ENCODE measurements around the gene IGFBP6. TPM values are rescaled to one million over a fixed set of nuclear protein-coding genes. Genes with fewer than 3 reads are reported as not detected.
A peak's percentile ranks its signal among the peaks of the same experiment; 100 is the strongest.

Gene IGFBP6
- total RNA-seq, 1 experiment from 2014 or later, result 6.4 TPM

DNA sequence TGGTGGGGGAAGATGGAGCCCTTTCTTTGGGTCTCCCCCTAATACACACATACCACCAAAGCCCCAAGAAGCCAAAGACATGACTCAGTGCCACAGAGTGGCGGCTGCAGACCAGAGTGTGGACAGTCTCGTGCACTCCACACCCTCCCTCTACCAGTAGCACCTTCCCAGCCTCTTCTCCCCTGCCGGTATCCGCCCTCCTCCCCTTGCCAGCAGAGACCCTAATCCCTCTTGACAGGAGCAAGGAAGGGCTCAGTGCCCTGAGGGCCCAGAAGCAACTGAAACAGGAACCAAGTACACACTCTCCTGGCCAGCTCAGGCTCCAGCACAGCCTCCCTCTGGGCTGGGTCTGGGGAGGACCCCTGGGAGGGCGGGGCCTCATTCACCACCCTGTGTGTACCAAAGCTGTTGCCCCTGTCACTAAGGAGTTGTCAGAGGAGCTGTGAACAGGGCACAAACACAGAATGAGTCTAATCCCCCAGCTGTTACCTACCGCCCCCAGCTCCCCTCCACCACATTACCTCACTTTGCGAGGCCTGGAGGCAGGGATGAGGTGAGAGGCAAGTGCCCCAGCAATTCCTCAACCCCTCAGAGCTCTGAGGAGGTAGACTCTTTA is 26.5 kb upstream of the IGFBP6 start:
- DNase-seq (ENCODE audit: low spot score) (no peak), ATAC-seq (peak; percentile 15; the same call in 1 of the 2 replicates)
- Mint-ChIP-seq H3K27me3 (ENCODE audit: low read depth) (no peaks in the 10 kb centered on the region; the same call in none of the 2 replicates), H3K36me3 (peaks cover 12% of the 10 kb centered on the region; the same call in 1 of the 2 replicates), H3K4me1 (peaks cover 28% of the 10 kb centered on the region), H3K9me3 (no peaks in the 10 kb centered on the region), H3K27ac (no peak overlapping the region), H3K4me3 (no peak overlapping the region)
- TF ChIP-seq SP1 (CRISPR knock-in tag; conservative IDR thresholded peaks at IDR 0.05), result no peak
- ChIA-PET POLR2A (interaction anchor here (0.7 kb wide), 1 partner anchor 8 kb away, joined by 3 read pairs; the partner anchor contains the start of gene SPRYD3), CTCF (interaction anchor here (0.6 to 7.8 kb wide), 11 partner anchors 8 to 250 kb away, joined by 3 to 97 read pairs (median 10); partner anchors contain the start of genes AAAS, IGFBP6, SPRYD3 and TNS2)

GRCh38 chr12:53071591-53072551 is 25.6 kb upstream of the IGFBP6 start:
- POLR2A ChIA-PET, result no interaction called here
- no peak for DNase-seq (ENCODE audit: low spot score)
- Mint-ChIP-seq H3K9me3 (no peaks in the 10 kb centered on the region), H3K4me1 (peaks cover 28% of the 10 kb centered on the region), H3K27ac (no peak overlapping the region), H3K36me3 (peaks cover 12% of the 10 kb centered on the region; the same call in 1 of the 2 replicates), H3K27me3 (ENCODE audit: low read depth) (no peaks in the 10 kb centered on the region; the same call in none of the 2 replicates), H3K4me3 (no peak overlapping the region)
- ATAC-seq, result no peak
- TF ChIP-seq ZBTB21 (CRISPR knock-in tag; IDR thresholded peaks at IDR 0.05; ENCODE audit: borderline replicate concordance), result no peak
- TF ChIP-seq E2F1 (CRISPR knock-in tag; IDR thresholded peaks at IDR 0.05), result no peak
- TF ChIP-seq ZNF423 (CRISPR knock-in tag; IDR thresholded peaks at IDR 0.05), result peak; percentile 31; the same call in 1 of the 2 replicates
- CTCF ChIA-PET, result interaction anchor here (1.0 to 7.8 kb wide), 10 partner anchors 11 to 250 kb away, joined by 3 to 97 read pairs (median 12); partner anchors contain the start of genes AAAS, IGFBP6, SOAT2 and TNS2

DNA sequence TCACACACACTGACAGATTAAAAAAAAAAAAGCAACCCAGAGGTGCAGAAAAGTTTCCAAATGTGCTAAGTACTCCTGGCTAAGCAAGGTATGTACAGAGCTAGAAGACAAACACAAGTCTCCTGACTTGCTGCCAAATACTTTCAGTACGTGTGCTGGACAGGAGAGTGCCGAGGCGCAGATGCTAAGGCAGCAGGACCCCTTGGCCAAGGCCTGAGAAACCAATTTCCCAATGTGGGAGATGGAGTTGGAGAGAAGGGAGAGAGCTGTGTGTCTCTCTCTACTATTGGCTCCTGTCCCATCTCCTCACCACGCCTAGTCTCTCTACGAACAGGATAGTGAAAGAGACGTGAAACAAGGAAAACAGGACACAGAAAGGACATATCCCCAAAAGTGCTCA is 23.6 kb upstream of the IGFBP6 start:
- no peak for ATAC-seq
- Mint-ChIP-seq H3K4me1 (peaks cover 32% of the 10 kb centered on the region), H3K36me3 (peaks cover 12% of the 10 kb centered on the region; the same call in 1 of the 2 replicates), H3K27me3 (ENCODE audit: low read depth) (no peaks in the 10 kb centered on the region; the same call in none of the 2 replicates), H3K9me3 (no peaks in the 10 kb centered on the region), H3K27ac (no peak overlapping the region), H3K4me3 (no peak overlapping the region)
- ChIA-PET POLR2A (no interaction called here), CTCF (interaction anchor here (1.0 to 4.3 kb wide), 3 partner anchors 8 to 124 kb away, joined by 7 to 38 read pairs (median 8); partner anchors contain the start of gene IGFBP6)
- DNase-seq (ENCODE audit: low spot score), result no peak
- TF ChIP-seq ESRRA (CRISPR knock-in tag; IDR thresholded peaks at IDR 0.05; ENCODE audit: borderline replicate concordance) (no peak), MYBL2 (CRISPR knock-in tag; IDR thresholded peaks at IDR 0.05) (no peak), FOXK1 (CRISPR knock-in tag; IDR thresholded peaks at IDR 0.05) (no peak), CBFB (CRISPR knock-in tag; IDR thresholded peaks at IDR 0.05; ENCODE audit: low read depth) (no peak), ZNF416 (CRISPR knock-in tag; IDR thresholded peaks at IDR 0.05) (no peak)

DNA sequence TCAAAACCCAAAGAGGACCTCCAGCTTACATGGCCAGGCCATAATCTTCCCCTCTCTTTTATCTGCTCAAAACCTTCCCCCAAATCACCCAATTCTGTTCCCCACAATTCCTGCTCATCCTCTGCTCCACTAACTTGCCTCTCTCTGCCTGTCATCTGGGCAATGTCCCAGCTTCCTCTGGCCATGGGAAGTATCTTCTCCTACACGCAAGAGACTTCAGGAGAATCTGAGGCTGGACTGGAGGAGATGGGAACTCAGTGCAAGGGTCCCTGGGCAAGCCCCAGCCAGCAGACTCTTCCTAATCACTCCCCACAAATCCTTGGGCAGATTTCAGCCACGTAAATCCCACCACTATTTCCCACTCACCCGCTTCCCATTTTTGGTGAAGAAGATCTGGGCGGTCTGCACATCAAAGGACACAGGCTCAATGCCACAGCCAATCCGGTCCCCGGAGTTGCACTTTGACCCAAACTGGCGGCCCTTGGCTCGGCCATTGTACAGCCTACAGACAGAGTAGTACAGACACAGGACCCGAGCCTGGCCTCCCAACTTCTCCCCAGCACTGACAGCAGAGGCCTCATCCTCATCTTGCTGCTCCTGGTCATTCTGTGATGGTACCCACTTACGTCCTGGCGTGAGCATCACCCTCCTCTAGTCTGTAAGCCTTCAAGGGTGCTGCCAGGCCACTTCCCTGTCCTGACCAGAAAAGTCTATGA is 23.0 kb upstream of the IGFBP6 start:
- no peak overlapping the region for H3K27ac Mint-ChIP-seq
- DNase-seq (ENCODE audit: low spot score) (no peak), ATAC-seq (no peak)
- no peaks in the 10 kb centered on the region; the same call in none of the 2 replicates for H3K27me3 Mint-ChIP-seq (ENCODE audit: low read depth)
- no peaks in the 10 kb centered on the region for H3K9me3 Mint-ChIP-seq
- TF ChIP-seq ETV6 (CRISPR knock-in tag; IDR thresholded peaks at IDR 0.05) (no peak), STAT6 (CRISPR knock-in tag; conservative IDR thresholded peaks at IDR 0.05; ENCODE audit: low read depth) (no peak), CREM (CRISPR knock-in tag; IDR thresholded peaks at IDR 0.05) (no peak)
- TF ChIP-seq, protein P1, sequence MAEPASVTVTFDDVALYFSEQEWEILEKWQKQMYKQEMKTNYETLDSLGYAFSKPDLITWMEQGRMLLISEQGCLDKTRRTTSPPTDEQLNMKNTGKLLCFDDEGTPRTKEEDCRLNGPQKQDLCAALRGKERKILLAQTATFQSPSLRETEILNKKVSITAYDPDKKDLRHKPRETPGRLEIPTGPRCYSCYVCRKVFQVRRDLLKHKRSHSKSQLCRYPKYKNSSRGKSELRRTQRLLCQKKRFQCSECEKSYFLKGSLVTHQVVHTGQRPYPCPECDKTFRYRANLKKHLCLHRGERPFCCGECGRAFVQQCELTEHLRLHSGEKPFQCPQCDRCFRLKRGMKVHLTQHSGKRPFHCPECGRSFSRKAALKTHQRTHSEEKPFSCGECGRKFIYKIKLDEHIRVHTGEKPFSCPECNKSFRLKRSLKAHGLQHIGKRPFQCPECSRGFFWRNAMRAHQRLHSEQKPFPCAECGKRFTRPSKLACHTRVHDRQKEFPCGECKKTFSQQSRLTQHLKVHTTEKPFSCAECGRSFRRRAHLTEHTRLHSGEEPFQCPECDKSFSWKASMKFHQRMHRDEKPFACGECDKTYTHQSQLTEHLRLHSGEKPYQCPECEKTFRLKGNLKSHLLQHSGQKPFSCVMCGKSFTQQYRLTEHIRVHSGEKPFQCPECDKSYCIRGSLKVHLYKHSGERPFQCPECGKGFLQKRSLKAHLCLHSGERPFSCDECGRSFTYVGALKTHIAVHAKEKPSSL (CRISPR knock-in tag; conservative IDR thresholded peaks at IDR 0.05), result no peak
- H3K36me3 Mint-ChIP-seq, result peaks cover 12% of the 10 kb centered on the region; the same call in 1 of the 2 replicates
- ChIA-PET CTCF (interaction anchor here (1.0 to 4.3 kb wide), 3 partner anchors 9 to 123 kb away, joined by 7 to 38 read pairs (median 8); partner anchors contain the start of gene IGFBP6), POLR2A (no interaction called here)
- H3K4me3 Mint-ChIP-seq, result no peak overlapping the region
- peaks cover 27% of the 10 kb centered on the region for H3K4me1 Mint-ChIP-seq

All from WTC11 (cell line).